KMS-11 (cell line): Measurements from ENCODE around the gene GPR35.

Source experiments
- H2AFZ ChIP-seq: fragments of 200-600 bp; sonication (generic); 2 replicates; pipeline ENCODE4 v1.6.1; 2016; ENCODE audit warnings: antibody characterized with exemption, mixed run types, low read depth
- H3K27ac ChIP-seq: fragments of 200-600 bp; sonication (generic); 2 replicates; pipeline ENCODE4 v1.6.1; 2016; ENCODE audit warnings: mild to moderate bottlenecking, mixed run types
- H3K27me3 ChIP-seq: fragments of 200-600 bp; sonication (generic); 2 replicates; pipeline ENCODE4 v1.6.1; 2017; ENCODE audit warnings: mild to moderate bottlenecking, low read depth, mixed run types, moderate library complexity; ENCODE audit not compliant: insufficient read depth
- H3K36me3 ChIP-seq: fragments of 200-600 bp; sonication (generic); 2 replicates; pipeline ENCODE4 v1.6.1; 2017; ENCODE audit warnings: mild to moderate bottlenecking, mixed run types; ENCODE audit not compliant: insufficient read depth
- H3K4me1 ChIP-seq: fragments of 200-600 bp; sonication (generic); 2 replicates; pipeline ENCODE4 v1.6.1; 2016; ENCODE audit warnings: mild to moderate bottlenecking, low read depth, mixed run types; ENCODE audit not compliant: poor library complexity, severe bottlenecking
- H3K4me2 ChIP-seq: fragments of 200-600 bp; sonication (generic); 2 replicates; pipeline ENCODE4 v1.7.0; 2016; ENCODE audit warnings: mild to moderate bottlenecking, mixed run types
- H3K4me3 ChIP-seq: fragments of 200-600 bp; sonication (generic); IDR thresholded peaks from 2 replicates; pipeline ENCODE4 v1.6.1; 2017; ENCODE audit warnings: low read depth, low read length, mixed read lengths; ENCODE audit not compliant: insufficient read depth
- H3K79me2 ChIP-seq: fragments of 200-600 bp; sonication (generic); 2 replicates; pipeline ENCODE4 v1.6.1; 2016; ENCODE audit warnings: low read depth, mixed run types; ENCODE audit not compliant: insufficient read depth
- H3K9ac ChIP-seq: fragments of 200-600 bp; sonication (generic); 2 replicates; pipeline ENCODE4 v1.6.1; 2016; ENCODE audit warnings: mild to moderate bottlenecking, mixed run types
- H4K20me1 ChIP-seq: fragments of 200-600 bp; sonication (generic); 2 replicates; pipeline ENCODE4 v1.6.1; 2016; ENCODE audit warnings: mild to moderate bottlenecking, mixed run types; ENCODE audit not compliant: insufficient read depth
- CTCF ChIP-seq: fragments of 200-600 bp; sonication (generic); conservative IDR thresholded peaks from 2 replicates; pipeline ENCODE4 v1.6.1; 2017; ENCODE audit warnings: low read depth, mild to moderate bottlenecking, antibody characterized with exemption, low read length, moderate library complexity, mixed read lengths

GPR35 gene

GRCh38 chr2:240604939-240605716, 20.2 kb upstream of the GPR35 start:
- Histone ChIP-seq H3K4me1 (no peaks in the 10 kb centered on the region), H3K79me2 (no peaks in the 10 kb centered on the region), H4K20me1 (no peaks in the 10 kb centered on the region), H3K9ac (no peak overlapping the region), H2AFZ (no peak overlapping the region), H3K27ac (no peak overlapping the region), H3K27me3 (no peaks in the 10 kb centered on the region), H3K4me3 (no peak overlapping the region), H3K36me3 (no peaks in the 10 kb centered on the region), H3K4me2 (no peak overlapping the region)
- no peak for TF ChIP-seq CTCF

GRCh38 chr2:240605867-240606743, 19.2 kb upstream of the GPR35 start:
- Histone ChIP-seq H4K20me1 (no peaks in the 10 kb centered on the region), H3K27ac (no peak overlapping the region), H3K4me2 (no peak overlapping the region), H3K79me2 (no peaks in the 10 kb centered on the region), H2AFZ (no peak overlapping the region), H3K4me3 (no peak overlapping the region), H3K36me3 (no peaks in the 10 kb centered on the region), H3K4me1 (no peaks in the 10 kb centered on the region), H3K9ac (no peak overlapping the region), H3K27me3 (no peaks in the 10 kb centered on the region)
- TF ChIP-seq CTCF: no peak

- H3K9ac ChIP-seq: no peak overlapping the region
- no peaks in the 10 kb centered on the region for H3K27me3 ChIP-seq
- H3K36me3 ChIP-seq: no peaks in the 10 kb centered on the region
- H4K20me1 ChIP-seq: no peaks in the 10 kb centered on the region
- no peak for TF ChIP-seq CTCF
- no peak overlapping the region for H3K4me3 ChIP-seq
- H3K4me2 ChIP-seq: no peak overlapping the region
- H3K27ac ChIP-seq: no peak overlapping the region
- H3K79me2 ChIP-seq: no peaks in the 10 kb centered on the region
- no peak overlapping the region for H2AFZ ChIP-seq
- H3K4me1 ChIP-seq: no peaks in the 10 kb centered on the region
Measured at GRCh38 chr2:240611601-240612210, 13.6 kb upstream of the GPR35 start.

- Histone ChIP-seq H4K20me1 (no peaks in the 10 kb centered on the region), H3K27me3 (no peaks in the 10 kb centered on the region), H2AFZ (no peak overlapping the region), H3K4me2 (no peak overlapping the region), H3K4me1 (no peaks in the 10 kb centered on the region), H3K27ac (no peak overlapping the region), H3K4me3 (no peak overlapping the region), H3K79me2 (no peaks in the 10 kb centered on the region), H3K36me3 (no peaks in the 10 kb centered on the region), H3K9ac (no peak overlapping the region)
- no peak for TF ChIP-seq CTCF
Measured at GRCh38 chr2:240613781-240614180, 11.5 kb upstream of the GPR35 start.
